Smooth muscle cell (in vitro differentiated cells): Measurements from ENCODE around the gene DPYSL4. TPM values are rescaled to one million over a fixed set of nuclear protein-coding genes. Genes with fewer than 3 reads are reported as not detected.

ENCODE experiments used
- DNase-seq: peaks from one replicate; lab custom pipeline; 2025; ENCODE audit not compliant: unreplicated experiment; lab: John Stamatoyannopoulos, UW
- H2AFZ ChIP-seq: fragments of 200-600 bp; sonication (generic); 2 replicates; pipeline ENCODE4 v1.6.0; 2016; ENCODE audit warnings: antibody characterized with exemption, low read depth, mild to moderate bottlenecking
- H3F3A ChIP-seq: fragments of 200-600 bp; sonication (generic); 2 replicates; pipeline ENCODE4 v1.6.0; 2017; ENCODE audit warnings: antibody characterized with exemption, low read depth
- H3K27ac ChIP-seq: fragments of 200-600 bp; sonication (generic); 2 replicates; pipeline ENCODE4 v1.5.1; 2016; ENCODE audit warnings: low read depth, mild to moderate bottlenecking
- H3K27me3 ChIP-seq: fragments of 200-600 bp; sonication (generic); 2 replicates; pipeline ENCODE4 v1.6.1; 2016; ENCODE audit warnings: low read depth, mild to moderate bottlenecking
- H3K36me3 ChIP-seq: fragments of 200-600 bp; sonication (generic); 2 replicates; pipeline ENCODE4 v1.5.1; 2016; ENCODE audit warnings: low read depth
- H3K4me1 ChIP-seq: fragments of 200-600 bp; sonication (generic); 2 replicates; pipeline ENCODE4 v1.5.1; 2016; ENCODE audit warnings: low read depth
- H3K4me2 ChIP-seq: fragments of 200-600 bp; sonication (generic); 2 replicates; pipeline ENCODE4 v1.6.0; 2016; ENCODE audit warnings: mild to moderate bottlenecking
- H3K4me3 ChIP-seq: fragments of 200-600 bp; sonication (generic); 2 replicates; pipeline ENCODE4 v1.5.1; 2016; ENCODE audit warnings: mild to moderate bottlenecking
- H3K79me2 ChIP-seq: fragments of 200-600 bp; sonication (generic); 2 replicates; pipeline ENCODE4 v1.6.0; 2016; ENCODE audit warnings: low read depth, mild to moderate bottlenecking
- H3K9ac ChIP-seq: fragments of 200-600 bp; sonication (generic); 2 replicates; pipeline ENCODE4 v1.6.0; 2016; ENCODE audit warnings: low read depth
- H3K9me3 ChIP-seq: fragments of 200-600 bp; sonication (generic); replicated peaks from 2 replicates; pipeline ENCODE4 v1.5.1; 2016; ENCODE audit warnings: low read depth
- H4K20me1 ChIP-seq: fragments of 200-600 bp; sonication (generic); 2 replicates; pipeline ENCODE4 v1.6.0; 2016; ENCODE audit warnings: low read depth
- CTCF ChIP-seq: fragments of 200-600 bp; sonication (generic); IDR thresholded peaks from 2 replicates; pipeline ENCODE4 v1.5.1; 2017; ENCODE audit warnings: borderline replicate concordance, mild to moderate bottlenecking, antibody characterized with exemption; ENCODE audit not compliant: insufficient read depth, poor library complexity, severe bottlenecking
- WGBS: methylation state at CpG from one replicate; pipeline ENCODE4 v1.1.7; 2016; ENCODE audit warnings: low lambda C conversion rate; 5-methylcytosine and 5-hydroxymethylcytosine counted together
- polyA plus RNA-seq: library from polyadenylated mRNA; unstranded; fragments of >200 nt; fragmentation: Nextera tagmentation; extraction: Ambion mirVana; gene quantifications from 2 replicates; pipeline ENCODE4 v1.2.1, GENCODE V29; 2016
- total RNA-seq: library from RNA; depleted of rRNA; stranded (reverse); fragments of >200 nt; gene quantifications from 2 replicates; pipeline ENCODE4 v1.2.3, GENCODE V29; 2014

Gene DPYSL4
- total and polyA plus RNA-seq, 2 experiments from 2014 or later: 6.0 to 7.4 TPM

- Histone ChIP-seq H3F3A (no peaks in the 10 kb centered on the region), H3K9ac (no peak overlapping the region), H3K79me2 (no peaks in the 10 kb centered on the region), H3K36me3 (no peaks in the 10 kb centered on the region), H4K20me1 (no peaks in the 10 kb centered on the region), H3K4me2 (no peak overlapping the region), H3K9me3 (no peaks in the 10 kb centered on the region), H3K27ac (no peak overlapping the region), H2AFZ (no peak overlapping the region), H3K4me3 (no peak overlapping the region), H3K27me3 (no peaks in the 10 kb centered on the region), H3K4me1 (no peaks in the 10 kb centered on the region)
- TF ChIP-seq CTCF: no peak
- no peak for DNase-seq
- WGBS: 85% methylated on average over 21 of the region's 28 CpGs
These were observed 18.2 kb downstream of the DPYSL4 start for GRCh38 chr10:132204781-132205473.

- no peaks in the 10 kb centered on the region for H4K20me1 ChIP-seq
- H3K4me3 ChIP-seq: no peak overlapping the region
- H3K9me3 ChIP-seq: no peaks in the 10 kb centered on the region
- no peak overlapping the region for H2AFZ ChIP-seq
- no peak overlapping the region for H3K4me2 ChIP-seq
- no peaks in the 10 kb centered on the region for H3K27me3 ChIP-seq
- H3F3A ChIP-seq: no peaks in the 10 kb centered on the region
- no peak for TF ChIP-seq CTCF
- H3K9ac ChIP-seq: no peak overlapping the region
- H3K4me1 ChIP-seq: no peaks in the 10 kb centered on the region
- WGBS: 80% methylated on average over 32 of the region's 37 CpGs
- no peaks in the 10 kb centered on the region for H3K79me2 ChIP-seq
- H3K27ac ChIP-seq: no peak overlapping the region
- no peak for DNase-seq
- H3K36me3 ChIP-seq: no peaks in the 10 kb centered on the region
These were observed 19.1 kb downstream of the DPYSL4 start for GRCh38 chr10:132205650-132206376.

DNA sequence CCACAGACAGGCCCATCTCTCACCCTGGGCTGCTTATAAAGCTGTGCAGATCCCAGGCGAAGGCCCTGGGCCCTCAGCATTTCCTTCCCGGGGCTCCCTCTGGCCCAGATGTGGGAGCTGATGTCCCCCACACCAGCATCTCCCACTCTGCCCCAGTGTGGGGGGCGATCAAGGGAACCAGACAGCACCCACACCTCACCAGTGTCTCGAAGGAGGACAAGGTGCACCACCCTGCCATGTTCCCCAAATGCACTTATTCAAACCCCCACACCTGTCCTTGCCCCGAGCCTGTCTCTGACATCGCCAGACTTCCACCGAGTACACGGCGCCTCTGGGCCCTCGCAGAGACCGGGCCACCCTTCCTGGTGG is 19.6 kb downstream of the DPYSL4 start:
- H2AFZ ChIP-seq: no peak overlapping the region
- WGBS: 96% methylated on average over 11 of the region's 11 CpGs
- no peak overlapping the region for H3K4me2 ChIP-seq
- no peaks in the 10 kb centered on the region for H3K27me3 ChIP-seq
- H3K4me1 ChIP-seq: no peaks in the 10 kb centered on the region
- no peak for TF ChIP-seq CTCF
- no peak overlapping the region for H3K9ac ChIP-seq
- no peaks in the 10 kb centered on the region for H4K20me1 ChIP-seq
- no peak overlapping the region for H3K4me3 ChIP-seq
- H3K27ac ChIP-seq: no peak overlapping the region
- H3K36me3 ChIP-seq: no peaks in the 10 kb centered on the region
- no peak for DNase-seq
- H3K79me2 ChIP-seq: no peaks in the 10 kb centered on the region
- no peaks in the 10 kb centered on the region for H3F3A ChIP-seq
- no peaks in the 10 kb centered on the region for H3K9me3 ChIP-seq
